ENCODE measurements around the gene CSRNP2.

GRCh38 chr12:51067229-51067628 lies 16.2 kb downstream of the CSRNP2 start:
- TF ChIP-seq GTF2F1 (IDR thresholded peaks at IDR 0.05; ENCODE audit: borderline replicate concordance, low read depth, low read length) (no peak), CTCF (IDR thresholded peaks at IDR 0.05; ENCODE audit: control extremely low read depth in 1 of 3, insufficient read depth in 1 of 3, low read depth in 1 of 3, low read length in 3 of 3) (no peak), SP1 (IDR thresholded peaks at IDR 0.05; ENCODE audit: low read depth, low read length) (no peak), JUND (IDR thresholded peaks at IDR 0.05; ENCODE audit: low read length) (no peak), SP2 (IDR thresholded peaks at IDR 0.05; ENCODE audit: low read length) (no peak), EZH2 (IDR thresholded peaks at IDR 0.05; ENCODE audit: low read depth, low read length, severe bottlenecking) (no peak), KDM5A (IDR thresholded peaks at IDR 0.05; ENCODE audit: low read length) (no peak), TAF1 (IDR thresholded peaks at IDR 0.05; ENCODE audit: low read depth, low read length) (no peak)
